22Rv1 (cell line): ENCODE results near the gene CCDC60.

Source experiments
- CTCF ChIP-seq: fragments of 450-650 bp; IDR thresholded peaks from 2 replicates; pipeline ENCODE4 v1.5.1; 2017; ENCODE audit warnings: mild to moderate bottlenecking
- ZFX ChIP-seq: fragments of 450-650 bp; IDR thresholded peaks from 2 replicates; pipeline ENCODE4 v1.6.1; 2017; ENCODE audit warnings: antibody characterized with exemption, borderline replicate concordance

GRCh38 chr12:119372540-119372939 lies 38.0 kb downstream of the CCDC60 start:
- no peak for TF ChIP-seq CTCF
- TF ChIP-seq ZFX = no peak
